ENCODE data around the gene B3GALT2.

DNA sequence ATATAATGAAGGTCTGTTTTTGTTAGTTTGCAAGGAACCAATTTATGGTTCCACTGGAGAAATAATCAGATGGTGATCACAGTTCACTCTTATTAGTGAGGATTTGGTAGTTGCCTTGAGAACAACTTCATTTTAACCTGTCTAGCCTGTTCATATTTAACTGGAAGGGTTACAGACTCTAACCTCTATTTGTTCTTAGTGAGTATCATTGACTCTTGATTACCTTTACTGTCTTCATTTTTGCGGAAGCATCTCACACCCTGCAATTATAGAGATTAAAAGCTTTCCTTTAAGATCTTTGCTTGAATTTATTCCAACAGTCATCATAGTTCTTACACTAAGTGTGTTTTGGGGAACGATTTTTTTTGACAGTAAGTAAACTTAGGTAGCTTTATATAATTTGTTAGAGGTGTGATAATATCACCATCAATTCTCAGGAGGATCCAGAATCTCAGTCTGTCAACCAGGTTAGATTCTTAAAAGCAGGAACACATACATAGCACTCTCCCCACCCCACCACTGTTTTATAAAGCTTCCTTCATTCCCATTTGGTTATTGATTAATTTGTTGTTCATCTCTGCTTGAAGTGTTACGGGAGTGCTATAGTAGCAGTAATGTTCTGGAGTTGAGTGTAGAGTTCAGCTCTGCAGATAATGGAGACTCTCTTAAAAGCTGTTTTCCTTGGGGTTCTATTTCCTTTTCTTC lies 30.1 kb downstream of the B3GALT2 start:
- no peak for TF ChIP-seq POLR2AphosphoS5 (IDR thresholded peaks at IDR 0.05; ENCODE audit: low read depth, low read length)
- no peak for TF ChIP-seq POLR2A (IDR thresholded peaks at IDR 0.05; ENCODE audit: low read depth, low read length)

All from GM12892 (cell line).